Activated T-cell treated with anti-CD3 and anti-CD28 coated beads for 1 hour (primary cell): ENCODE data around the gene CCDC85C.

Experiments used
- DNase-seq: peaks from one replicate; pipeline ENCODE4 v3.0.0-alpha.2; 2020; ENCODE audit warnings: low read depth

CCDC85C gene

GRCh38 chr14:99509871-99510555 is 94.0 kb downstream of the CCDC85C start:
- DNase-seq = no peak

- no peak for DNase-seq
Observed at GRCh38 chr14:99508896-99509629, 94.9 kb downstream of the CCDC85C start.

- DNase-seq = no peak
Observed at GRCh38 chr14:99507860-99508640, 96.0 kb downstream of the CCDC85C start.

GRCh38 chr14:99506276-99506675 is 97.7 kb downstream of the CCDC85C start:
- DNase-seq = no peak

- DNase-seq = no peak
Observed at GRCh38 chr14:99505089-99505488, 98.9 kb downstream of the CCDC85C start.

- DNase-seq = no peak
Observed at GRCh38 chr14:99503848-99504453, 100.1 kb downstream of the CCDC85C start.

- DNase-seq = no peak
Observed at GRCh38 chr14:99502989-99503421, 101.0 kb downstream of the CCDC85C start.

GRCh38 chr14:99497894-99498293 is 106.1 kb downstream of the CCDC85C start:
- no peak for DNase-seq

- DNase-seq = no peak
Observed at GRCh38 chr14:99497341-99497740, 106.7 kb downstream of the CCDC85C start.

GRCh38 chr14:99484106-99484505 is 119.9 kb downstream of the CCDC85C start:
- no peak for DNase-seq

GRCh38 chr14:99481745-99482099 is 122.3 kb downstream of the CCDC85C start:
- DNase-seq = no peak

- DNase-seq = peak; percentile 100
Observed at GRCh38 chr14:99480917-99481744, 122.9 kb downstream of the CCDC85C start, which contains the start of gene CCNK. CCNK (plus strand) TSS chr14:99481409; CDS start chr14:99492678, 11,269 bp downstream.

GRCh38 chr14:99479906-99480869 is 123.8 kb downstream of the CCDC85C start, which contains the start of gene SETD3:
SETD3 (minus strand) TSS chr14:99480859; CDS start chr14:99465805, 15,054 bp downstream.
- peak; percentile 16 for DNase-seq

GRCh38 chr14:99479160-99479905 is 124.7 kb downstream of the CCDC85C start:
- no peak for DNase-seq

- no peak for DNase-seq
Observed at GRCh38 chr14:99478128-99478527, 125.9 kb downstream of the CCDC85C start.

GRCh38 chr14:99476864-99477263 is 127.1 kb downstream of the CCDC85C start:
- DNase-seq = no peak

- no peak for DNase-seq
Observed at GRCh38 chr14:99475660-99476059, 128.3 kb downstream of the CCDC85C start.

- no peak for DNase-seq
Observed at GRCh38 chr14:99475179-99475578, 128.8 kb downstream of the CCDC85C start.

- DNase-seq = no peak
Observed at GRCh38 chr14:99473458-99473857, 130.5 kb downstream of the CCDC85C start.
